Lower leg skin (tissue), 3 donors: Measurements from ENCODE around the gene LRP1B.

Experiments used
- POLR2A ChIP-seq, 2 donors: fragments of 450-650 bp; IDR thresholded peaks; one replicate each; pipeline ENCODE4 v1.6.1; 2016 to 2017; ENCODE audit warnings: antibody characterized with exemption in 2 of 2, mild to moderate bottlenecking in 1 of 2, moderate library complexity in 1 of 2
- TF ChIP-seq, protein P1 (sequence below), 3 donors: fragments of 450-650 bp; IDR thresholded peaks; one replicate each; pipeline ENCODE4 v1.5.1; 2016; ENCODE audit warnings: antibody characterized with exemption in 3 of 3, mild to moderate bottlenecking in 3 of 3, moderate library complexity in 2 of 3

DNA sequence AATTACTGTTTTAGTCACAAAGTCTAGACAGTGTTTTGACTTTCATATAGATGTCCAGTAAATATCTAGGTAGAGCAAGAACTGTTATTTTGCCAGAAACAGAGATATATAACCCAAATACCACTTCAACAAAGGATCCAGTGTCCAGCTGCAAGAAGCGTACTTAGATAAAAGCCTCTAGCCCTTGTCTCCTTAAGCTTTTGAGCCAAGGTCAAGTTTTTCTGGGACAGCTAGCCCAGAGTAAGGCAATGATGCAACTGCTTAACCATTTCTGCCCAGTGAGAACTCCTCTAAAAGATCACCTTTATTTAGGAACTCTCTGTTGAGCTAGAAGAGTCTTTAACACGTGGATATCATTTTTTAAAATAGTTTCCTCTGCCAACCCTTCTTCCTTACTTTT, 1925.7 kb downstream of the LRP1B start:
- TF ChIP-seq POLR2A (IDR thresholded peaks at IDR 0.05): no peak
- TF ChIP-seq, protein P1, sequence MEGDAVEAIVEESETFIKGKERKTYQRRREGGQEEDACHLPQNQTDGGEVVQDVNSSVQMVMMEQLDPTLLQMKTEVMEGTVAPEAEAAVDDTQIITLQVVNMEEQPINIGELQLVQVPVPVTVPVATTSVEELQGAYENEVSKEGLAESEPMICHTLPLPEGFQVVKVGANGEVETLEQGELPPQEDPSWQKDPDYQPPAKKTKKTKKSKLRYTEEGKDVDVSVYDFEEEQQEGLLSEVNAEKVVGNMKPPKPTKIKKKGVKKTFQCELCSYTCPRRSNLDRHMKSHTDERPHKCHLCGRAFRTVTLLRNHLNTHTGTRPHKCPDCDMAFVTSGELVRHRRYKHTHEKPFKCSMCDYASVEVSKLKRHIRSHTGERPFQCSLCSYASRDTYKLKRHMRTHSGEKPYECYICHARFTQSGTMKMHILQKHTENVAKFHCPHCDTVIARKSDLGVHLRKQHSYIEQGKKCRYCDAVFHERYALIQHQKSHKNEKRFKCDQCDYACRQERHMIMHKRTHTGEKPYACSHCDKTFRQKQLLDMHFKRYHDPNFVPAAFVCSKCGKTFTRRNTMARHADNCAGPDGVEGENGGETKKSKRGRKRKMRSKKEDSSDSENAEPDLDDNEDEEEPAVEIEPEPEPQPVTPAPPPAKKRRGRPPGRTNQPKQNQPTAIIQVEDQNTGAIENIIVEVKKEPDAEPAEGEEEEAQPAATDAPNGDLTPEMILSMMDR (IDR thresholded peaks at IDR 0.05): no peak
